GM18909 (cell line): ENCODE data around the gene CCKAR.
A peak's percentile ranks its signal among the peaks of the same experiment; 100 is the strongest.

Experiments
- ATAC-seq: cut with Tn5 transposase; IDR thresholded peaks from one replicate; pipeline ENCODE4 v1.9.1; 2021; ENCODE audit warnings: mild to moderate bottlenecking; ENCODE audit not compliant: unreplicated experiment, poor library complexity

The CCKAR gene

DNA sequence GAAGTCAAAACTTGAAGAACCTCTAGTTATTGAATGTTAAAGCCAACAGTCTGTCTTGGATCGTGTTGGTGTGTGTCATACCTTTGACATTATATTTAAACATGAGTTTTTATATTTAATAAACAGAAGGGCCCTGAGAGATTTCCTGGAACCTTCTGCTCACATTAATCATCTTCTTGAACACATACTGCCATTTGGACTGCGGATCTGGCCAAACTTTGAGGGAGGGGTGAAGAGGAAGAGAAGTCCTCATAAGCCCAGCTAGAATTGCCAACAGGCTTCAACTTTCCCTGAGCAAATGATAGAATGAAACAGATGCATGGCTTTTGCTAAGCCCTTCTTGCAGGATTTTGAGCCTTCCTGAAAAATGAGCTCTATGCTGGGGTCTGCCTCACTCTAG is 27.4 kb downstream of the CCKAR start:
- ATAC-seq: no peak

DNA sequence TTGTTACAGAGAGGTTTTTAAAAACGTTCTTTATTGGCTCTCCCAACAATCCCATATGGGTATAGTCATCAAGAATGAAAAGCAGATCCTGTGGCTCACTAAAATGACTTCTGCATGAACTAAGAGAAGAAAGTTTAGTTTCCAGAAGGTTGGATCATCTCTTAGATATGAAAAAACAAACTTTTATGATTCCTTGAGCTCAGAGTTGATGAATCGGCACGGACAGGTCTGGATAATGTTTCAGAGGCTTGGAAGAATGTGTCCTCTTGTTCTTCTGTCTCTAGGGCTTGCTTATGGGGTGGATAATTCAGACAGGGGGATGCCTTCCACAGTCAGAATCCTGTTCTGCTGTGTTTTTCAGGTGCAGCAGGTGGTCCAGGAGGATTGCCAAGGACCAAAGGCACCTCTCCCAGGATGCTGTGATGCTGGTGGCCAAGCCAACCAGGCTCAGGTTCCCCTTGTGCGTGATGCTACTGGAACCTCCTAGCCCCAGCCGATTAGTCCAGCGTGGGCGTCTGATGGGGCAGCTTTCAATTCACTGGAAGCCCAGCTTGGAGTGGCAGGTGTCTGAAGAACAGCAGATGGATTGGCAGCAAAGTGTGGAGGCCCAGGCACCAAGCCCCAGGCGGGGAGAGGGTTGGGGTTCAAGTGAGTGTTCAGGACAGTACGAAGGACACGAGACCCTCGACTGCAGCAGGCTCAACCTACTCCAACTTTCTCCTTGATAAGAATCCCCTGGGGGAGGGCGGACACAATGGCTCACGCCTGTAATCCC is 30.3 kb downstream of the CCKAR start:
- ATAC-seq: no peak

DNA sequence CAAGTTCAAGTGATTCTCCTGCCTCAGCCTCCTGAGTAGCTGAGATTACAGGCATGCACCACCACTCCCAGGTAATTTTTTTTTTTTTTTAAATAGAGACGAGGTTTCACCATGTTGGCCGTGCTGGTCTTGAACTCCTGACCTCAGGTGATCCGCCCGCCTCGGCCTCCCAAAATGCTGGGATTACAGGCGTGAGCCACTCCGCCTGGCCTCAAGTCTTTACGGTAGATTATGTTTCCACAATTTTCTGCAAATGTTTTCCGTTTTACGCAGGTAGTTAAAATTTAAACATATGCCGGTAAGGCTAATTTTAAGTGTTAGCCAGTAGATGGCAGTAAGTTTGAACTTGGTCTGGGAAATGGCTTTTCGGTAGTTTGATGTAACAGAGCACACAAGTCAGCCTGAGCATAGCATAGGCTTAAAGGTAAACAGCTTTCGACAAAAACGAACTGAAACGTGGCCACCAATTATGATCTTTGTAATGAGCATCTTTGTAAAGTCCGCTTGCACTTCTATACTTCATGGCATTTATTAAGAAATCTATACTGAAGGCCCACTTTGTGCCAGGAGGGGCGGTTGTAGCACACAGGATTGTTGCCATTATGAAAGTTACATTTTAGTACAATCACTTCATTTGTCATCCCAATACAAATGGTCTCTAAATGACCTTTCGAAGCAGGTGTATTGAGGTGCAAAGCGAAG is 31.1 kb downstream of the CCKAR start:
- ATAC-seq: peak; percentile 76

DNA sequence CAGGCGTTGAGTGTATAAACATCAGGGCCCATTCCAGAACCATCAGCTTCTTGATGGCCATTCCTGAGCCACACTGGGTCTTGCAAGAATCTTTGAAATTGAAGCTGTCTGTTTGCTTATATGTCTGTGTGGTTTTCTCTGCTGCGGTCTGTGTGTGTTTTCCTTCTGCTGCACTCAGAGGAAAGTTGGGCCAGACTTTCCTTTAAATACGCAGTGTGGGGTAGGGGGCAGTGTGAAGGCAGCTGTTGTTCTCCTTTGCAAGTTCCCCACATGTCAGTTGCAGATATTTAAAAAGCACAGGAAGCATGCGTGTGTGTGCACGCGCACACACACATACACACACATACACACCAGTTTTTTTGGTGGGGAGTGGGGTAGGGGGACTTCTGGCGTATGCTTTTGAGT is 32.1 kb downstream of the CCKAR start:
- no peak for ATAC-seq

DNA sequence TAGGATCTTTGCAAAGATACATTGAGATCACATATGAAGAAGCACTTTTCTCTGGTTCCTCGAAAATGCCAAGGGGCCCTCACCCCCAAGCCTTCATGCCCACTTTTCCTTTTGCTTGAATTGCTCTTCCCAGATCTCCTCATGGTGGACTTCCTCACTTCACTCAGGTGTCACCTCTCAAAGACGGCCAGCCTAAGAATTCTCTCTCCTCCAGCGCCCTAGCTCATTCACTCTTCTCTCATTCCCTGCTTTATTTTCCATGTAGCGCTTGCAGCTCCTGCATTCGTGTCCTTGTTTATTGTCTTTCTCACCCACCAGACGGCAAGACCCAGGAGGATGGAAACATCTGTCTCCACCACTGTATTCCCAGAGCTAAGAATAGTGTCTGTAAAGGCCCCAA is 32.9 kb downstream of the CCKAR start:
- no peak for ATAC-seq

DNA sequence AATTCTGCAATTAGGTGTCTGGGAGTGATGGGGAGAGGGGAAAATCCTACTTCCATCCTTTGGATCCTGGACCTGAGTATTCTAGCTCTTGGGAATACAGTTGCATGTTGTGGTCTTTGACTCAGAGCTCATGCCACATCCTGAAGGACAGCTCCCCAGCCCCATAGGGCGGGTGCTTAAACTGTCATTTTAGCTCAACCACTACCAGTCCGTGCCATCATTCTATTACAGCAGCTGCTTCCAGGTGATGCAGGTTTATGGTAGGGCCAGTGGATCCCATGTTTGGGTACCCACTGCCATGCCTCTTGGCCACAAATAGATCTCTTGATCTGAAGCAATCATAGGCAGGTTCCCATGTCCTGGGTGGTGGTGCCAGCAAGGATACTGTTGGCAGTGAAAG is 34.7 kb downstream of the CCKAR start:
- no peak for ATAC-seq

DNA sequence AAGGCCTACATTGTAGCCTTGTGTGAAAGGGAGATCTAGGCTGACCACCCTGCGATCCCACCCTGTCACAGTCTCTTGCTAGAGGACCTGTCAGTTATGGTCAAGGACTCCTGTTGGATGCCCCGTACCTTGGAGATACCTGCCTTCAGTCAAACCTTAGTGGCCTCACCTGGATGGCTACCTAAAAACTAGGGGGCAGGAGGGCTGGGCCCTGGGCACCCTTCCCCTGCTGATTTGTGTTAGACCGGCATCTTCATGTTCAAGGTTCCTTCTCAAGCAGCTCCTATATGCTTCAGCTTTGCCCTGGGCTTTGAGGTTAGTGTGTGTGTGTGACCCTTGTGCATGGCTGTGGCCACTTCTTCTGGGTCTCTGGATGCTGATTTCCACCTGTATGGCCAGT is 35.3 kb downstream of the CCKAR start:
- no peak for ATAC-seq

DNA sequence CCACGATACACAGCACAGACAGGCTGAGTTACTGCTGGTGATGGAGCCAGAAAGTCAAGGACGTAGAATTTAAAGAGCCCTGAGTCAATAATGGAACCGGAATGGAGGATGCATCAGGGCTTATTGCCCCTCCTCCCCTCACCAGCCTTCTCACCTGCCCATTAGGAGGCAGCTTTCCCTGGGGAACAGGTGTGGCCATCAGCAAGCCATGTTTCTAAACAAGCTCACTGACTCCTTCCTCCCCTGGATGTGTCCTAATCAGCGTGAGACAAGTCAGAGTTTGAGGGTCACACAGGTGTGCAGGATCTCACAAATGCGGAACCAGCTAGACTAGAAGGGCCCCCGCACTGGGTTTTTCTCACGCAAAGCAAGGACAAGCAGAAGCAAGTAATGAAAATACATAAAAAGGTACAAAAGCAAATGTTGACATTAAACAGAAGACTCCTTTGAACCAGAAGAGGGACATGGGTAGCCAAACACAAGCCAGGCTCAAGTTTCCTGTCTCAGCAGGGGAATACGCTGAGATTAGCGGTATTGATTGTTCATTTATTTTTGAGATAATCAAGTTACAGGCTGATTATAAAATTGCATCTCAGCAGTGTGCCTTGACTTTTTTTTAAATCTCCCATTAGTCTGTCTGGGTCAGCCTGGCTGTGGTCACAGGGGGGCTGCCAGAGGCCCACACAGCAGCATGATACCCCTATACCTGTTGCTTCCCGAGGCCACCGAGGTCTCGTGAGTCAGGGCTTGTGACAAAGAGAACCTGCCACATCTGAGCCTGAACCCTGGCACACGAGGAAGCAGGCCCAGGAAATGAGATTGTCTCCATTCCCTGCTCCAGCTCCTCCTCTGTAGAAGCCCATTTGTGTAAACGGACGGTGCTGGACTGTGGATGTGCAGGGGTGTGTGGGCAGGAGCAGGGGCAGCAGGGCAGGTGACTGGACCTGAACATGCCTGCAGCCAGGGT is 37.4 kb downstream of the CCKAR start:
- no peak for ATAC-seq

DNA sequence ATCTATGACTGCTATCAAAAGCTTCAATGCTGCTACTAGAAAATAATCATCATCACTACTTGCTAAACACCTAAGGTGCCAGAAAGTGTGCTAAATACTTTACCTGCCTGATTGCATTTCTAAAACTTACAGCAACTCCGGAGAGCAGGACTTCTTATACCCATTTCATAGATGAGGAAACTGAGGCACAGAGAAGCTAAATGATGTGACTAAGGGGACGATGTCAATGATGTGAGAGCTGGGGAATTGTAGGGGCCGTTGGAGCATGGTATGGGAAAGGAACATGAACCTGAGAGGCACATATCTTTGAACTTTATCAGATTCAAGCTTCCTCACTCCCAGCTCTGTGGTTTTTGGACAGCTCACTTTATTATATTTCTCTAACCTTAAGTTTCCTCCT is 38.7 kb downstream of the CCKAR start:
- no peak for ATAC-seq

DNA sequence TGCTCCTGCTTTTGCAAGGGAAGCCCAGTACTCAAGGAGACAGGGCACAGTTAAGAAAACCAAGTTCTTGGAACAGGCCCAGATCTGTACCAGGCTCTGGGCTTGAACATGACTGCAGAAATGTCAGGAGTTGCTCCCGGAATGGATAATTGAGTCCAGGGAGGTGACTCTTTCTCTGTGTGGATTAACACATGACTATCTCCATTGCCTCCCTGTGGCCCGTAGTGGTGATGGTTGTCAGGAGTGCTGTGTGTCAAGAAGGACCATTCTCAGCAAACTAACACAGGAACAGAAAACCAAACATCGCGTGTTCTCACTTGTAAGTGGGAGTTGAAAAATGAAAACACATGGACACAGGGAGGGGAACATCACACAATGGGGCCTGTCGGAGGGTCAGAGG is 39.9 kb downstream of the CCKAR start:
- ATAC-seq: no peak

DNA sequence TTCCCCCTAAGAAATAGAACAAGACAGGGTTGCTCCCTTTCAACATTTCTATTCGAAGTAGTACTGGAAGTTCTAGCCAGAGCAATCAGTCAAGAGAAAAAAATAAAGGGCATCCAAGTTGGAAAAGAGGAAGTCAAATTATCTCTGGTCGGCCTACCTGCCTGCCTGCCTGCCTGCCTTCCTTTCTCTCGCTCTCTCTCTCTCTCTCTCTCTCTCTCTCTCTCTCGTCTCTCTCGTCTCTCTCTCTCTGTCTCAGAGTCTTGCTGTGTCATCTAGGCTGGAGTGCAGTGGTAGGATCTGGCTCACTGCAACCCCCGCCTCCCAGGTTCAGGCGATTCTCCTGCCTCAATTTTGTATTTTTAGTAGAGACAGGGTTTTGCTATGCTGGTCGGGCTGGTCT is 42.9 kb downstream of the CCKAR start:
- no peak for ATAC-seq

DNA sequence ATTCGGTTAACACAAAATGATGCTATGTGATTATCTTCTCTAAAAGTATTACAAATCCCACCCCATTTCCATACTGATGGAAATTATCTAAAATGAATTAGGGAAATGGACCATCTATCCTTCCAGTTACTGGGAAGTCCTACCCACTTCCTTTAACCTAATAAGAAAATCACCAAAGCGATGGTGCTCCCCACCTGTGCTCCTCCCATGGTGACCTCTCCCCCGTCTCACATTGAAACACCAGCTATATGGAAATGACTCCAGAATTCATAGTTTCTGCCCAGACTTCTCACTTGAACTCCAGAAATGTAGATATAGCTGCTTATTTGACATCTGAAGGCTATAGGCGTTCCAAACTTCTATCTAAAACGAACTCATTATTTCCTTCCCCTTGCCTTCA is 48.5 kb downstream of the CCKAR start:
- ATAC-seq: no peak

DNA sequence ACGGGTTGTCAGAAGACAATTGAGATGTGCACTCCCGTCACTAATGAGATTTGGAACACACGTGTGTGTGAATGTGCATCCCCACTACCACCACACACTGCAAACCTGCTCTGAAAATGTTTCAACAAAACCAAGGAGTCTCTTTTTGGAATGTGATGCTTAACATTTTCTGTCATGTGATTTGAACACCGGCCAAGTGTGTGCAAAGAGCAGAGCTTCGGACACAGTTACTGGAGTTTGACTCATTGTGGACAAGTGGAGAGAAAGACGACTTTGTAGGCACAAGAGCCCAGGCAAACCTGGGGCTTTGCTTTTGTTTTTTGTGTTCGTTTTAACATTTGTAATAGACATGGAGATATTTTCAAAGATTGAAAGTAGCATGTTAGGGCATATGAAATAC is 49.2 kb downstream of the CCKAR start:
- no peak for ATAC-seq

DNA sequence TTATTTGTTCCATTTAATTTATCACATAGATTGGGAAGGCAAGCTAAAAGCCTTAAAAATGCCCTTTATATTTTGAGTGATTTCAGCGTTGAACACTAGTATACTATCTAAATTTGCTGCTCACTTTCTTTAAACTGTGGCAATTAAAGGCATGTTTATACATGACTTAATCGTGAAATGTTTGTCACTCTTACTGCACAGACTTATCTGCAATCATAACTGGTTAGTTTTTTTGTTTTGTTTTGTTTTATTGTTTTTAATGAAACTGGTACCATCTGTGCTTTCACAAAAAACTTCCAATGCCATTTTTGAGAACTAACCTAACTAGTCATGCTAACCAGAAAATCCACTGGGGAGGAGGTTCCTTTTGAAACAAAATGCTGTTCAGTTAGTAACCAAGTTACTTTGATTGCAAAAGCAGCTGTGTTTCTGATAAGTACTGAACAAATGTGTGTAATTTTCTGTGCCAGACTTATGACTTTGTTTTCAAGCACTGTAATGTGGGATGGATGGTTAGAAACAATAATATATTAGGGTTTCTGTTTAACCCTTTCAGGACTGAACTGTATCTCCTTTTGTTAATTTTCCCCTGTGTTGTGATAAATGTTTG is 56.1 kb downstream of the CCKAR start:
- no peak for ATAC-seq

DNA sequence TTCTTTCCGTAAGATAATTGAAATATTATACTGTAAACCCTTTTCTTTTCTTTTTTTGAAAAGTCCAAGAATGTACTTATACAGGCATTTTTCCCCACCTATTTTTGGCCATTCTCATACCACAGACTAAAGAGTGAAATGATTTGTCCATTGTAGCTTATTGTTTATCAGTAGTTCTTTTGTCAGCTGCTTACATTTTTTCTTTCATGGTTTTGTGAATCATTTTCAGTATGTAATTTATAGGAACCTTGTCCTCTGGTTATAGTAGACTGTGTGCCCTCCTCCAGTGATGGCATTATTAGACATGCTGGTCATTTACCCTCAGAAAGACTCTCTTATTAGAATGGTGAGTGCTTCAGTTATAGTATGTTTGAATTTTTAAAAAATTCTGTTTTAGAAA is 56.7 kb downstream of the CCKAR start:
- ATAC-seq: no peak

DNA sequence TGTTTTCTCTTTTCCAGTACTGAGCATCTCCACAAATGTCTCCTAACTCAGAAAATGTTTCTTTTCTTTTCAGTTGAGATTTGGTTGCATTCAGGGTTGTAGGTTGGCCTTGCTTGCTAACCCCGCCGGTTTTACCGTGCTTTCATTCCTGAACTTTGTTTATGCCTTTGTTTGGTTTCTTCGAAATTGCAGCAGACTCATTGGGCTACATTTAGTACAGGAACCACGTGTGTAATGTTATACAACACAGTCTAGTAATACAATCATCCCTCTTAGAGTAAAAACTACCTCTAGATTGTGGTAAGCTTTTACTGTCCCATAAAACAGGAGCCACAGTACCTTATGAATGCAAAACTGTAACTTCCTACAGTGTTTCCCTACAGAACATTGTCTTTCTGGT is 57.9 kb downstream of the CCKAR start:
- no peak for ATAC-seq

DNA sequence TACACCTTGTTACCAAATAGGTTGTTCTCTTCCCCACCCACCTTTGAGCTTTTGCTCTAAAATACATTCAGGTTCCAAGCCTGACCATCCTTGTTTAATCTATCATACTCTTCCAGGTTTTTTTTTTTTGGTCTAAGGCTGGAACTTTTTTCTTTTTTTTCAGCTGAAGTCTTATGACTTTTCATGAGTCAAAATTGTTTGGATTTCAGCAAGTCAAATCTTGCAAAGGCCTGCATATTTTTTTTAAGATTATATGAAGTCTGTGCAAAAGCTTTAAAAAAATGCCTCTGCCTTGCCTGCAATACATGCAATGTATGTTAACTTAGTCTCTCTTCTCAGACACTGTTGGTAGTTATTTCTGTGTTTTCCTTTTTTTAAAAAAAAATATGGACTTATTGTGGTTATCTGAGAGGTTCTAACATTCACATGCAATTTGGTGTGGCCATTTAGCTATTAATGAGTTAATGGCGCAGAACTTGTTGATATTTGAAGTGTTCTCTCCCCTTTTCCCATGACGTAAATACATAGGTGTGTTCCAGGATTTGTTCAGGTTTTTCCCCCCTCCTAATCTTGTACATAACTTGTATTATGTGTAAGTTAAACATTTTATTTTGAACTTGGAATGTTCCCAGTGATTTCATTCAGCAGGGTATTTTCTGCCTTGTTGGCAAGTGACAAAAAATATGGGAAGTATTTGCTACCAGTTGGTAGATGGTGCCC is 58.7 kb downstream of the CCKAR start:
- no peak for ATAC-seq
